Measurements from ENCODE around the gene DDX10. TPM values are rescaled to one million over a fixed set of nuclear protein-coding genes. Genes with fewer than 3 reads are reported as not detected.

DDX10 gene
- polyA plus RNA-seq, 1 of the 3 experiments (the other 2 are of a cell fraction): 35.8 TPM

- Histone ChIP-seq H3K27ac (ENCODE audit: low read depth in 2 of 2, low read length in 1 of 2) (no peak overlapping the region), H3K9ac (no peak overlapping the region), H3K27me3 (ENCODE audit: insufficient read depth) (no peaks in the 10 kb centered on the region), H3K79me2 (ENCODE audit: insufficient read depth) (peaks cover 27% of the 10 kb centered on the region), H3K4me3 (ENCODE audit: low read depth in 2 of 2, low read length in 1 of 2) (no peak overlapping the region), H4K20me1 (ENCODE audit: insufficient read depth) (no peaks in the 10 kb centered on the region), H3K4me1 (ENCODE audit: control insufficient read depth in 1 of 2, insufficient read depth in 2 of 2, low read depth in 1 of 2, low read length in 1 of 2) (peaks cover 2 to 27% of the 10 kb centered on the region in 2 experiments; a peak in 3 of 4 replicates), H3K36me3 (replicated peaks in 1 of 2; ENCODE audit: control insufficient read depth in 1 of 2, insufficient read depth in 2 of 2, low read length in 1 of 2) (peaks cover 0 to 12% of the 10 kb centered on the region in 2 experiments), H3K9me2 (no peaks in the 10 kb centered on the region), H3K4me2 (no peak overlapping the region), H3F3A (replicated peaks; ENCODE audit: insufficient read depth) (peaks cover 8% of the 10 kb centered on the region), H2AFZ (ENCODE audit: low read depth) (no peak overlapping the region), H3K9me3 (no peaks in the 10 kb centered on the region)
- CTCF ChIA-PET: interaction anchor here (0.5 to 3.2 kb wide), 3 partner anchors 13 to 1686 kb away, joined by 3 to 15 read pairs (median 3); no protein-coding TSS in a partner anchor
- no peak for DNase-seq
- POLR2A ChIA-PET: no interaction called here
- TF ChIP-seq JUND (IDR thresholded peaks at IDR 0.05) (no peak), NRF1 (IDR thresholded peaks at IDR 0.05; ENCODE audit: low read depth, low read length) (no peak), RCOR1 (IDR thresholded peaks at IDR 0.05; ENCODE audit: low read length) (no peak), CTCF (IDR thresholded peaks at IDR 0.05) (no peak), YY1 (IDR thresholded peaks at IDR 0.05; ENCODE audit: low read depth) (no peak), MXI1 (IDR thresholded peaks at IDR 0.05; ENCODE audit: low read depth, low read length) (no peak), GATA2 (CRISPR knock-in tag; IDR thresholded peaks at IDR 0.05) (no peak)
- WGBS (ENCODE audit: low lambda C conversion rate): 95% methylated on average over 8 of the region's 8 CpGs
These were observed 67.5 kb downstream of the DDX10 start for GRCh38 chr11:108732395-108732794.

GRCh38 chr11:108733479-108734116, 68.7 kb downstream of the DDX10 start:
- Histone ChIP-seq H3K27me3 (ENCODE audit: insufficient read depth) (no peaks in the 10 kb centered on the region), H2AFZ (ENCODE audit: low read depth) (no peak overlapping the region; the same call in 1 of the 2 replicates), H3K9ac (no peak overlapping the region), H3K36me3 (replicated peaks in 1 of 2; ENCODE audit: control insufficient read depth in 1 of 2, insufficient read depth in 2 of 2, low read length in 1 of 2) (peaks cover 0 to 12% of the 10 kb centered on the region in 2 experiments), H3K4me2 (no peak overlapping the region), H3K4me3 (ENCODE audit: low read depth in 2 of 2, low read length in 1 of 2) (no peak overlapping the region), H4K20me1 (ENCODE audit: insufficient read depth) (no peaks in the 10 kb centered on the region), H3K9me2 (no peaks in the 10 kb centered on the region), H3K4me1 (ENCODE audit: control insufficient read depth in 1 of 2, insufficient read depth in 2 of 2, low read depth in 1 of 2, low read length in 1 of 2) (peaks cover 2 to 27% of the 10 kb centered on the region in 2 experiments; a peak in 3 of 4 replicates), H3K79me2 (ENCODE audit: insufficient read depth) (peaks cover 25% of the 10 kb centered on the region), H3F3A (replicated peaks; ENCODE audit: insufficient read depth) (peaks cover 8% of the 10 kb centered on the region), H3K27ac (ENCODE audit: low read depth in 2 of 2, low read length in 1 of 2) (peak overlapping the region in 1 of 2 experiments; percentile 13; a peak in 1 of 4 replicates), H3K9me3 (no peaks in the 10 kb centered on the region)
- 74% methylated on average over 6 of the region's 6 CpGs for WGBS (ENCODE audit: low lambda C conversion rate)
- POLR2A ChIA-PET: no interaction called here
- no peak for DNase-seq
- TF ChIP-seq REST (IDR thresholded peaks at IDR 0.05; ENCODE audit: low read depth, low read length): no peak
- TF ChIP-seq JUND (IDR thresholded peaks at IDR 0.05): 0 out of 2 replicates have a peak, but pooled peaks have one; percentile 25
- TF ChIP-seq FOSL2 (IDR thresholded peaks at IDR 0.05; ENCODE audit: borderline replicate concordance, low read depth): peak; percentile 32; the same call in 1 of the 2 replicates
- CTCF ChIA-PET: interaction anchor here (0.6 to 3.2 kb wide), 10 partner anchors 9 to 1076 kb away, joined by 3 to 15 read pairs (median 4); no protein-coding TSS in a partner anchor

All from SK-N-SH (cell line).